Spinal cord (tissue), 10 donors: ENCODE measurements around the gene HEATR5A. TPM values are rescaled to one million over a fixed set of nuclear protein-coding genes. Genes with fewer than 3 reads are reported as not detected.
"Not testable (repeated sequence)": the region's sequence is repeated elsewhere in the genome, so short reads cannot be mapped to it uniquely, and the experiment has no call there.

Experiments
- DNase-seq, 6 donors: peaks; one replicate each; pipeline versions ENCODE4 v3.0.0 to v3.0.0-alpha.2; 2013 to 2015; ENCODE audit warnings: low spot score in 6 of 6, low read depth in 4 of 6
- H3K27ac ChIP-seq: one replicate; pipeline ENCODE4 v1.5.1; 2013; ENCODE audit warnings: low read depth, low read length, control low read depth
- H3K27me3 ChIP-seq: one replicate; pipeline ENCODE4 v1.6.1; 2013; ENCODE audit warnings: low read length; ENCODE audit not compliant: control insufficient read depth, insufficient read depth
- H3K36me3 ChIP-seq: one replicate; pipeline ENCODE4 v1.6.1; 2013; ENCODE audit warnings: low read length; ENCODE audit not compliant: control insufficient read depth, insufficient read depth
- H3K4me1 ChIP-seq: one replicate; pipeline ENCODE4 v1.6.1; 2013; ENCODE audit warnings: low read length; ENCODE audit not compliant: control insufficient read depth, insufficient read depth
- H3K4me3 ChIP-seq: one replicate; pipeline ENCODE4 v1.5.1; 2013; ENCODE audit warnings: low read depth, low read length, control low read depth
- H3K9me3 ChIP-seq: one replicate; pipeline ENCODE4 v1.6.1; 2013; ENCODE audit warnings: low read length; ENCODE audit not compliant: control insufficient read depth, insufficient read depth
- WGBS: methylation state at CpG from one replicate; pipeline ENCODE4 v1.1.5; 2013; ENCODE audit warnings: missing lambda C conversion rate; ENCODE audit not compliant: insufficient coverage; 5-methylcytosine and 5-hydroxymethylcytosine counted together
- polyA plus RNA-seq, 2 donors: library from polyadenylated mRNA; unstranded; fragments of 120-200 nt; gene quantifications; one replicate each; pipeline ENCODE4 v1.2.1, GENCODE V29; 2013; ENCODE audit not compliant: insufficient read length in 2 of 2
- total RNA-seq, 2 donors: library from RNA; depleted of rRNA in 1 of 2; stranded (reverse); fragments of 120-200 nt in 1 of 2; fragments of >200 nt in 1 of 2; gene quantifications; one replicate each; pipeline versions ENCODE4 v1.2.3 to v1.2.4, GENCODE V29; 2013 to 2014
- donor health status: healthy.

The HEATR5A gene
- total and polyA plus RNA-seq, 4 donors = 20.4 to 74.2 (median 37.1) TPM

DNA sequence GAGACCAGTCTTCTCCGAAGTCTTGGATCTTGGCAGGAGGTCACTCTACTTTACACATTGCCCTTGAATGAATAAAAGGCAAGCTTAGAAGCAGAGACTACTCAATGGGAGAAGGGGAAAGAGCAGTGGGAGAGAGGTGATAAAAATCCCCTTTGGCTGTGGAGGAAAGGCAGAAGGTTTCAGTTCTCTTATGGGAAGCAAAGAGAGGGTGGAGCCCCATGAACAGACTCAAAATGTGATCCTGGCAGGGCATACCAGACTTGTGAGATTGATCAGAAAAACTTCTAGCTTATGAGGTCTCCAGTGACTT, 163.2 kb downstream of the HEATR5A start:
- Histone ChIP-seq H3K27me3 (no peaks in the 10 kb centered on the region), H3K4me1 (peaks cover 6% of the 10 kb centered on the region), H3K36me3 (no peaks in the 10 kb centered on the region), H3K4me3 (no peak overlapping the region), H3K9me3 (no peaks in the 10 kb centered on the region), H3K27ac (no peak overlapping the region)
- WGBS = no CpG with 5 or more reads among the region's 1 CpG
- no peak for DNase-seq

GRCh38 chr14:31256534-31257243, 163.7 kb downstream of the HEATR5A start:
- Histone ChIP-seq H3K27ac (no peak overlapping the region), H3K4me3 (no peak overlapping the region), H3K36me3 (no peaks in the 10 kb centered on the region), H3K4me1 (peaks cover 4% of the 10 kb centered on the region), H3K9me3 (no peaks in the 10 kb centered on the region), H3K27me3 (no peaks in the 10 kb centered on the region)
- no peak for DNase-seq
- WGBS = 100% methylated on average over 2 of the region's 5 CpGs

- H3K36me3 ChIP-seq, H3K27me3 ChIP-seq, H3K4me1 ChIP-seq, DNase-seq, H3K9me3 ChIP-seq, H3K27ac ChIP-seq, H3K4me3 ChIP-seq: not testable (repeated sequence)
- 100% methylated on average over 1 of the region's 4 CpGs for WGBS
Observed at GRCh38 chr14:31255918-31256317, 164.4 kb downstream of the HEATR5A start.

GRCh38 chr14:31255286-31255685, 165.1 kb downstream of the HEATR5A start:
- Histone ChIP-seq H3K27me3 (no peaks in the 10 kb centered on the region), H3K9me3 (no peaks in the 10 kb centered on the region), H3K36me3 (no peaks in the 10 kb centered on the region), H3K4me1 (no peaks in the 10 kb centered on the region), H3K4me3 (no peak overlapping the region), H3K27ac (no peak overlapping the region)
- no peak for DNase-seq
- 83% methylated on average over 1 of the region's 2 CpGs for WGBS

GRCh38 chr14:31253746-31254471, 166.4 kb downstream of the HEATR5A start:
- H3K4me1 ChIP-seq = no peaks in the 10 kb centered on the region
- H3K27me3 ChIP-seq = no peaks in the 10 kb centered on the region
- H3K4me3 ChIP-seq = no peak overlapping the region
- H3K27ac ChIP-seq = no peak overlapping the region
- no peaks in the 10 kb centered on the region for H3K9me3 ChIP-seq
- H3K36me3 ChIP-seq = no peaks in the 10 kb centered on the region
- no peak for DNase-seq
- WGBS = 95% methylated on average over 5 of the region's 9 CpGs

DNA sequence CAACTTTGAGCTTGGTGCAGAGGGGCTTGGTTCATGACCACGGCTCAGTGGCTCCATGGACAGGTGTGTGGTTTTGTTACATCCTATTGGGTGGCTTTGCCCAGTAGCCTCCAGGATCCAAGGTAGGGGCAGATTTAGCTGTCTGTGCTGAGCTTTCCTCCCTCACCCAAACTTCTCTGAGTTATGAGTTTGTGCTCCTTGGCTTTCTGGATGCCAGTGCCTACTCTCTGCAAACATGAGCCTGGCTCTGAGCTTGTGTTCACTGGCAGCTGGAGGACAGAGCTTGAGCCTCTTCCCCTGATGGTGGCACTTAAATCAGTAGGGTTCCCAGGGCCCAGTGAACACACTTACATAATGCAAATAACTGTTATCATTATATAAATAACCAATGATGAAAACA, 167.5 kb downstream of the HEATR5A start:
- no peak for DNase-seq

DNA sequence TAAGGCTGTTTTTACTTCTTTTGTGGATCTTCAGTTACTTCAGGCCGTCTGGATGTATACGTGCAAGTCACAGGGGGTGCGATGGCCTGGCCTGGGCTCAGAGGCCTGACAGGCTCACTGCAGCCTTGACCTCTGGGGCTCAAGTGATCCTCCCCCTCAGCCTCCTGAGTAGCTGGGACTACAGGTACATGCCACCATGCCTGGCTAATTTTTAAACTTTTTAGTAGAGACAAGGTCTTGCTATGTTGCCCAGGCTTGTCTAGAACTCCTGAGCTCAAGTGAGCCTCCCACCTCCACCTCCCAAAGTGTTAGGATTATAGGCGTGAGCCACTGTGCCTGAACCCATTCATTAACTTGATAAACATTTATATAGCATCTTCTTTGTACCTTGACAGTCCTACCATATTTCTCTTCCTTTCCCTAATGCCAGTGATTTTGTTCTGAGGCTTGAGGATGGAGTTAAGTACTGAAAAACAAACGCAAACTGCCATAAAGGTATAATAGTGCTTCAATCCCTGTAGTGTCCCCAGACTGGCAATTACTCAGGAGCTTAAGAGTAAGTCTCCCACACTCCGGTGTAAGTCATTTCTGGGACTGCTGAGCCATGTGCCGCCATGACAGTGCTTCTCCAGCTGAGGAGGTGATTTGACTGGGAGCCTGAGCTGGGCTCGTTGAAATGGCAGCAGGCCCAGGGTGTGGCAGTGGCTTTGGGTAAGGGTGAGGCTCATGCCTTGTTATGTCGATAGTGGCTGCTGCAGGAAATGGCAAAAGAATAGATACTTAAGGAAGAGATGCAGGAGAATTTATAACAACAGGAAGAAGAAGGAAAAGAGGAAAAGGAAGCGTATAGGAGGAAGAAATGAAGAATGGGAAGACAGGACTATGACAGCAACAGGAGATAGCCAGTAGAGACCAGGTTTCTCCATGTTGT, 169.1 kb downstream of the HEATR5A start:
- no peak overlapping the region for H3K4me3 ChIP-seq
- WGBS = 85% methylated on average over 6 of the region's 10 CpGs
- DNase-seq = no peak

More for the DNA sequence above, 167.5 kb downstream of the HEATR5A start:
- Histone ChIP-seq H3K9me3 (no peaks in the 10 kb centered on the region), H3K4me1 (no peaks in the 10 kb centered on the region), H3K27me3 (no peaks in the 10 kb centered on the region), H3K4me3 (no peak overlapping the region), H3K27ac (no peak overlapping the region), H3K36me3 (no peaks in the 10 kb centered on the region)
- 100% methylated on average over 1 of the region's 1 CpG for WGBS

DNA sequence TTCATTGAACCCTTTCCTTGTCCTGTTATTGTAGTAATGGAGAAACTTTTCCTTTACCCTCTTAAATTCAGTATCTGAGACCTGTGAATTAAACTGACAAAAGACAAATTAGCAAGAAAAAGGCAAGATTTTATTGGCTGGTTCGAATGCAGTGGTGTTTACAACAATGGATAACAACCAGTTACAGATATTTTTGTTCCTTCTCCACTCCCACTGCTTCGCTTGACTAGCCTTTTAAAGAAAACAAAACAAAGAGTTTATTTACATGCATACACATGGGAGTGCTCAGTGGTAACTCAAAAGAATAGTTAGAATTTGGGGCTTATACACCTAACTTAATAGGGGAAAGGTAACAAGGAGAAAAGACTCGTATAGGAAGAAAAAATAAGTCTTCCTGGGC, 175.7 kb downstream of the HEATR5A start:
- Histone ChIP-seq H3K4me1 (no peaks in the 10 kb centered on the region), H3K4me3 (no peak overlapping the region), H3K9me3 (no peaks in the 10 kb centered on the region), H3K27me3 (no peaks in the 10 kb centered on the region), H3K27ac (no peak overlapping the region), H3K36me3 (no peaks in the 10 kb centered on the region)
- no CpG with 5 or more reads among the region's 3 CpGs for WGBS
- no peak for DNase-seq

More for the DNA sequence above, 169.1 kb downstream of the HEATR5A start:
- Histone ChIP-seq H3K4me1 (no peaks in the 10 kb centered on the region), H3K9me3 (no peaks in the 10 kb centered on the region), H3K36me3 (no peaks in the 10 kb centered on the region), H3K27ac (no peak overlapping the region), H3K27me3 (no peaks in the 10 kb centered on the region)

DNA sequence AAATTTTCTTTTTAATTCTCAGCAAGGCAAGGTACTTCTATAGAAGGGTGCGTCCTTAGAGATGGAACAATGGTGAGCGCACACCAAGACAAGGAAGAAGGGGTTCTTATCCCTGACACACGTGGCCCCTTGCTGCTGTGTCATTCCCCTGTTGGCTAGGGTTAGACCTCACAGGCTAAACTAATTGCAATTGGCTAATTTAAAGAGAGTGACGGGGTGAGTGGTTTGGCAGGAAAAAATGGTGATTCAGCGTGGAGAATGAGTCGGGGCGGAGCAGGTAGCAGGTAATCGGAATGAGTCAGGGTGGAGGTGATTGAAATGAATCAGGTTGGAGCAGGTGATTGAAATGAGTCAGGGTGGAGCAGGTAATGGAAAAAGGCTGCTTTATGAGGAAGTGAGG, 176.5 kb downstream of the HEATR5A start:
- Histone ChIP-seq H3K4me1 (no peaks in the 10 kb centered on the region), H3K27ac (no peak overlapping the region), H3K27me3 (no peaks in the 10 kb centered on the region), H3K9me3 (no peaks in the 10 kb centered on the region), H3K4me3 (no peak overlapping the region), H3K36me3 (no peaks in the 10 kb centered on the region)
- 88% methylated on average over 8 of the region's 8 CpGs for WGBS
- no peak for DNase-seq
